Fibroblast of lung (primary cell): Measurements from ENCODE around the gene TMEM132D.
"Not testable (repeated sequence)": the region's sequence is repeated elsewhere in the genome, so short reads cannot be mapped to it uniquely, and the experiment has no call there.

Source experiments
- CTCF ChIP-seq, 2 donors: IDR thresholded peaks in 1 of 2; conservative IDR thresholded peaks in 1 of 2; 1 replicate in 1 of 2; 2 replicates in 1 of 2; pipeline ENCODE4 v1.5.1; 2011 to 2012; ENCODE audit warnings: low read length in 2 of 2, control low read depth in 1 of 2, inconsistent platforms in 1 of 2, low read depth in 1 of 2, mild to moderate bottlenecking in 1 of 2
- EZH2 ChIP-seq: IDR thresholded peaks from 2 replicates; pipeline ENCODE4 v1.5.1; 2012; ENCODE audit warnings: low read length, control low read depth, mild to moderate bottlenecking; ENCODE audit errors: missing control alignments

GRCh38 chr12:129899045-129899444 lies 4.8 kb downstream of the TMEM132D start:
- not testable (repeated sequence) for TF ChIP-seq CTCF (conservative IDR thresholded peaks at IDR 0.05 in 1 of 2, IDR thresholded peaks at IDR 0.05 in 1 of 2; ENCODE audit: low read depth in 1 of 2, low read length in 2 of 2); EZH2
